GM21367 (cell line): ENCODE measurements around the gene MAML3.

Experiments
- ATAC-seq: cut with Tn5 transposase; IDR thresholded peaks from one replicate; pipeline ENCODE4 v1.9.1; 2021; ENCODE audit not compliant: unreplicated experiment

Gene MAML3

DNA sequence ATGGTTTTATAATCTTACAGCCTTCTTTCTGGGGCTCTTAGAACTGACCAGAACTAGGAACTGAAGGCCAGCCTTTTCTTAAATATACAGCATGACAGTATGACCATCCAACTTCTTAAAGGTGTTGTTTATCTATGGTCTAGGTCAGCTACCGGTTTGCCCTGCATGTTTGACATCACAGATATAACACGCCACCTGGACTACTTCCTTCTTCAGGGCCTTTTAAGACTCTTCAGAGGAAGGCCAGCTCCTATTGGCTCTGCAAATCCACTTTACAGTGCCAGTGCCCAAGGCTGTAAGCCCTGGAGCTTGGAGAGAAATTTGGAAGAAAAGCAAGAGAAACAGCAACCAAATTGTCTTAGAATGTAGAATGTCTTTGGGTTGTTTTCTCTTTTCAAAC lies 302.9 kb downstream of the MAML3 start:
- ATAC-seq, result no peak

- ATAC-seq, result no peak
Measured at GRCh38 chr4:139849219-139849618, 304.8 kb downstream of the MAML3 start.

DNA sequence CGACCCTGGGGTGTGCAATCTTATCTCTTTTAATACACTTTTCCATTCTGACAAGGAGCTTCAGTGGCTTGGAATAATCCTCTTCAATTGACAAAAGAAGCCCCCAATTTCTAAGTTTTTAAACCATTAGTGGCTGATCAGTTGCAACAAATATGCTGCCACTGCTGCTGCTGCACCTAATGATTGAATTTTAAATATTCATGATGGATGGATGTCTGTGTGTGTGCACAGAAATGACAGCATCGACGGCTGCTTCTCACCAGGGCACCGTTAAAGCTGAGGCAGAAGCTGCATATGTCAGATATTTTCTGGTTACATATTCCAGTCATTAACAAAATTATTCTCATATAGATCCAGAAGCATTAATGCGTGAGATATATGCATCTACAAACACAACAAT lies 306.0 kb downstream of the MAML3 start:
- ATAC-seq, result no peak

GRCh38 chr4:139847602-139848001 lies 306.4 kb downstream of the MAML3 start:
- no peak for ATAC-seq

GRCh38 chr4:139846766-139847165 lies 307.2 kb downstream of the MAML3 start:
- ATAC-seq, result no peak

- ATAC-seq, result no peak
Measured at GRCh38 chr4:139845453-139846093, 308.4 kb downstream of the MAML3 start.

- ATAC-seq, result no peak
Measured at GRCh38 chr4:139844459-139845036, 309.4 kb downstream of the MAML3 start.

- no peak for ATAC-seq
Measured at GRCh38 chr4:139844057-139844456, 309.9 kb downstream of the MAML3 start.

DNA sequence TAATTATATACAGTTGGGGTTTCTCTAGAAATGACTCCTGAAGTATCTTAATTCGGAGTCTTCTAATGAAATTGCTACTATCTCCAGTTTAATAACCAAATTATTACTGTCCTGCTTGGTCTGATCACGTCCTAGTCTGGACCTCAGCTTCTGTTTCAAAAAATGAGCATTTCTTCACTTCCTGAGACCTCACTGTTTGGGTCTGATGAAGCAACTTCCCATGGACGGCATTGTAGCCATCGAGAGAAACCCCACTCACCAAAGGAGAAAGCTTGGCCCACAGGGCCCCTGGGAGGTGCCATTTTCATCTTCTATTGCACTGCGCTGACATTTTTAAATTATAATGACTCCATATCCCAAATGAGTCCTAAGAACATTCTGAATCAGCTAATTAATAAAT lies 310.3 kb downstream of the MAML3 start:
- no peak for ATAC-seq

GRCh38 chr4:139841464-139842195 lies 312.4 kb downstream of the MAML3 start:
- ATAC-seq, result no peak

- no peak for ATAC-seq
Measured at GRCh38 chr4:139840773-139841172, 313.2 kb downstream of the MAML3 start.

GRCh38 chr4:139839403-139840031 lies 314.5 kb downstream of the MAML3 start:
- ATAC-seq, result no peak

DNA sequence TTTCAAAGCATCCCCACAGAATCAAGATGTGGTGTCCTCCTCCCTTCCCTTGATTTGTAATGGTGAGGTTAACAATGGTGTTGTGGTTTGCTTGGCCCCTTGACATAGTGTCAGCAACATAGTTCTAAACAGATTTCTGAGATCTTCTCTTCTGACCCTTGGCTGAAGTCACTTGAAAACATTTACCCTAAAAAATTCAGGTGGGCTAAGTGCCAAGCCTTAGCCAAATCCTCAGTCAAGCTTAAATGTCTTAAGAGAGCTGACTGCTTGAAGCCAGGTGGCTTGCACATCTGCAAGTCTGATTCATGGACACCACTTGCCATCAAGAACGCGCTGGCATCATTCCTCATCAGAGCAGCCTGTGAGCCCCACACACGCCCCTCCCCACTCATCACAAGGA lies 315.2 kb downstream of the MAML3 start:
- ATAC-seq, result no peak

GRCh38 chr4:139834981-139835391 lies 319.0 kb downstream of the MAML3 start:
- ATAC-seq, result no peak

GRCh38 chr4:139834226-139834662 lies 319.7 kb downstream of the MAML3 start:
- no peak for ATAC-seq

DNA sequence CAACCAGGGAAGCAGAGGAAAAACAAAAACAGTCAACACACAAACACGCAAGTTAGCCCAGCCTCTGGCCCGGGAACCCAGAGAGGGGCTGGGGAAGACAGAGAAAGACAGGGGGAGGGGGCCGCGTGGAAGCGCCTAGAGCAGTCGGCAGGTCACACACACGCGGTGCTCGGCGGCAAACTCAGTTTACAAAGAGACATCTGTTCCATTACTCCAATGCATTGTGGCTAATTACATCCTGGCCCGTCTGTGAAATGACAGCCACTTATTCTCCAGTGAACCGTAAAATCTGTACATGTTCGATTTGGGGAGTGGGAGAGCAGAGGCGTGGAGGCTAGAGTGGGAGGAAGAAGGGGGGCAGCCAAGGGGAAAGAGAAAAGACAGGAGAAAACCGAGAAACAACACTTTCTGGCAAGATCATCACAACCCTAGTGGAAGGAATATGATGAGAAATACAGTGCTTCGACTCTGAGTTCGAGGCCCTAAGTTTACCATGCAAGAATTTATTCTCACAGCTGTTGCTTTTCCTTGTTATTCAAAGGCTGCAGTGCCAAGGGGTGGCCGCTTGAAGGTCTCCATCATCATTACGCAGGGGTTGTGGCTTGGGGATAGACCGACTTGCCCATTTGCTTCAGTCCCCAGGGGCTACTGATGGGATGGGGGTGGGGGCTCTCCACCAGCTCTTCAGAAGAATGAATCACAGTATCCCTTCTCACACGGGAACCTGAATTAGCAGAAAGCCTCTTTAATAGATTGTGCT lies 320.7 kb downstream of the MAML3 start:
- ATAC-seq, result no peak

DNA sequence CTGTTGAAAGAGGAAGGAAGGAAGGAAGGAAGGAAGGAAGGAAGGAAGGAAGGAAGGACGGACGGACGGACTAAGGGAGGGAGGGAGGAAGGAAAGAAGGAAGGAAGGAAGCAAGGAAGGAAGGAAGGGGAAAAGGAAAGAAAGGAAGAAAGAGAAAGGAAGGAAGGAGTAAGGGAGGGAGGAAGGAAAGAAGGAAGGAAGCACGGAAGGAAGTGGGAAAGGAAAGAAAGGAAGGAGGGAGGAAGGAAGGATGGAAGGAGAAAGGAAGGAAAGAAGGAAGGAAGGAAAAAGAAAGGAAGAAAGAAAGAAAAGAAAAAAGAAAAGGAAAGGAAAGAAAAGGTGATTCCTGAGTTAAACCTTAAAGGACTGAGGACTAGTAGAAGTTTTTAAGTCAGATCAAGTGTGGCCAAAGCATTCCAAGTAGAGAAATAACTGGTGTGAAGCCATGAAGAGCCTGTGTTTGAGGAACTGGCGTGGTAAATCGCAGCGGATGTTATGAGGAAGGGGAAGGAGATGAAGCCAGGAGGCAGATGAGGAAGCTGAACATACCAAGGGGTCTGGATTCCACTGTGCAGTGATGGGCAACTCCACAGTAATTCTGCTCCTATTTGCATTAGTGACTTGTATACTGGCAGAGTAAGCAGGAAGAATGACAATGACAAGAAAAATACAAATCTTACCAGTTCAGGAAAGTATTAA lies 324.9 kb downstream of the MAML3 start:
- ATAC-seq, result no peak

DNA sequence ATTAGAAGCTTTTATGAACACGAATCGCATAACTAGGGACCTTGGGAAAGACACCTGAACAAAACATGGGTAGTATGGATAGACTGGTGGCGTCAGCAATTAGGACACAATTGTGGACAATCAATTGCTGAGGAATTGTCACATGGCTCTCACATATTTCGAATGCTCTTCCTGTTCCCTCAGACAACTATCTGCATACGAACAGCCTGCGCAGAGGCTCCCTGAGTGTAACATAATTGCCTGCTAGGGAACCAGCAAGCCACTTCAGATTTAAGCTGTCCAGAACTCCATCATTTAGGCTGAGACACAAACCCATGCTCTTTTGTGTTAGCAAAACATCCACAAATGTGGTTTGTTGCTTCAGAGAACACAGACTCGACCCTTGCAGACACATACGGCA lies 327.6 kb downstream of the MAML3 start:
- no peak for ATAC-seq

- ATAC-seq, result no peak
Measured at GRCh38 chr4:139825523-139826014, 328.4 kb downstream of the MAML3 start.

DNA sequence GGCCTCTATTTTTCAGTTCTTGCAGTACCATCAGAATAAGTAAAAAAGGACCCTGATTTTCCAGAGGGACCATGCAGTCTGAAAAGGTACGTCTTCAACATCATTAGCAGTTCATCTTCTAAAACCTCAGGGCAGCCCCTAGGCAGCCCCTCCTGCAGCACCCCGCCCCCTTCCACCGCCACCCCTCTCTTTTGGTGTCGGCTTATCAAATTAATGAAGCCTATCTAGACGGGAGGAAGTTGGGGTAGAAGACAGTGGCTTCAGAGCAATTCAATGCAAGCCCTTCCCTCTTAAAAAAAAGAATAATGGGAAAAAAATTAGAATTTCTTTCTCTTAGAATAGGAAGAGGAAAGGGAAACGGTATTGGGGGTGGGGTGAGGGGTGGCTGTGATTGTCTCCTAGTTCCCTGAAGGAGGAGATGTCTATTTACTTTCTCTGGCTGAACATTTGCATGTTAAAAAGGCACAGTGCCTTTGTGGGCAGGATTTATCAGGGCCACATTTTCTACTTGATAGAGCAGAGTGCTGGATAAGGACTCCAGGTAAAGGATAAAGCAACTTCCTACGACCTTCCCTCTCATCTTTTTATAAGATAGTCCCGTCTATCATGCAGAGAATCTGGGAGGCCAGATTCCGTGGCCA lies 329.0 kb downstream of the MAML3 start:
- no peak for ATAC-seq
